Measurements from ENCODE around the gene VPS35. TPM values are rescaled to one million over a fixed set of nuclear protein-coding genes. Genes with fewer than 3 reads are reported as not detected.
A peak's percentile ranks its signal among the peaks of the same experiment; 100 is the strongest.

Gene VPS35
- total RNA-seq, 6 donors from 2014 or later: 25.0 to 93.0 (median 63.5) TPM

GRCh38 chr16:46732561-46732960 lies 43.6 kb upstream of the VPS35 start:
- WGBS, 2 donors: 75 to 89% methylated on average over 4 of the region's 4 CpGs
- Histone ChIP-seq H3K4me1 (no peaks in the 10 kb centered on the region), H3K27ac (no peak overlapping the region), H3K4me3 (no peak overlapping the region), H3K36me3 (no peaks in the 10 kb centered on the region), H3K9me3 (no peaks in the 10 kb centered on the region), H3K27me3 (no peaks in the 10 kb centered on the region)
- TF ChIP-seq EP300 (IDR thresholded peaks at IDR 0.05) (no peak), POLR2A (IDR thresholded peaks at IDR 0.05) (no peak), POLR2AphosphoS5 (IDR thresholded peaks at IDR 0.05) (no peak), CTCF (IDR thresholded peaks at IDR 0.05) (no peak)
- DNase-seq: no peak
- peak in 1 of 2 donors; percentile 11 for ATAC-seq (ENCODE audit: low FRiP score in 2 of 2)

- no peak overlapping the region for H3K27ac ChIP-seq
- H3K36me3 ChIP-seq: no peaks in the 10 kb centered on the region
- WGBS, 2 donors: 78% methylated on average over 23 of the region's 23 CpGs; no CpG with 5 or more reads in 1 of the 2 donors
- H3K27me3 ChIP-seq: no peaks in the 10 kb centered on the region
- no peaks in the 10 kb centered on the region for H3K9me3 ChIP-seq
- H3K4me3 ChIP-seq: no peak overlapping the region
- H3K4me1 ChIP-seq: no peaks in the 10 kb centered on the region
- no peak for TF ChIP-seq POLR2AphosphoS5 (IDR thresholded peaks at IDR 0.05)
- no peak for TF ChIP-seq CTCF (IDR thresholded peaks at IDR 0.05)
- TF ChIP-seq POLR2A (IDR thresholded peaks at IDR 0.05): no peak
- TF ChIP-seq EP300 (IDR thresholded peaks at IDR 0.05): no peak
- no peak for ATAC-seq (ENCODE audit: low FRiP score in 2 of 2)
- peak in 1 of 2 donors; percentile 69 for DNase-seq
Observed at GRCh38 chr16:46731691-46732555, 42.9 kb upstream of the VPS35 start.

GRCh38 chr16:46730801-46731690 lies 42.1 kb upstream of the VPS35 start:
- ATAC-seq (ENCODE audit: low FRiP score in 2 of 2) (no peak), DNase-seq (no peak)
- WGBS, 2 donors: 77 to 79% methylated on average over 17 of the region's 17 CpGs
- H3K4me1 ChIP-seq: no peaks in the 10 kb centered on the region
- TF ChIP-seq CTCF (IDR thresholded peaks at IDR 0.05) (no peak), EP300 (IDR thresholded peaks at IDR 0.05) (no peak), POLR2AphosphoS5 (IDR thresholded peaks at IDR 0.05) (no peak), POLR2A (IDR thresholded peaks at IDR 0.05) (no peak)
- H3K9me3 ChIP-seq: no peaks in the 10 kb centered on the region
- H3K36me3 ChIP-seq: no peaks in the 10 kb centered on the region
- H3K4me3 ChIP-seq: no peak overlapping the region
- H3K27me3 ChIP-seq: no peaks in the 10 kb centered on the region
- H3K27ac ChIP-seq: no peak overlapping the region

- no peak for TF ChIP-seq POLR2AphosphoS5 (IDR thresholded peaks at IDR 0.05)
- TF ChIP-seq EP300 (IDR thresholded peaks at IDR 0.05): no peak
- no peak for TF ChIP-seq CTCF (IDR thresholded peaks at IDR 0.05)
- no peak for TF ChIP-seq POLR2A (IDR thresholded peaks at IDR 0.05)
- WGBS, 2 donors: 91 to 94% methylated on average over 8 of the region's 8 CpGs
- Histone ChIP-seq H3K4me1 (no peaks in the 10 kb centered on the region), H3K36me3 (no peaks in the 10 kb centered on the region), H3K27me3 (no peaks in the 10 kb centered on the region), H3K9me3 (no peaks in the 10 kb centered on the region), H3K27ac (no peak overlapping the region), H3K4me3 (no peak overlapping the region)
- ATAC-seq (ENCODE audit: low FRiP score in 2 of 2): no peak
- peak in 1 of 2 donors; percentile 38 for DNase-seq
Observed at GRCh38 chr16:46730126-46730525, 41.1 kb upstream of the VPS35 start.

All from upper lobe of left lung (tissue), 6 donors.